Endothelial cell (in vitro differentiated cells): ENCODE data around the gene ALDH4A1. TPM values are rescaled to one million over a fixed set of nuclear protein-coding genes. Genes with fewer than 3 reads are reported as not detected.
"Not testable (repeated sequence)": the region's sequence is repeated elsewhere in the genome, so short reads cannot be mapped to it uniquely, and the experiment has no call there.

Source experiments
- DNase-seq: peaks from one replicate; pipeline ENCODE4 v3.0.0; 2021; ENCODE audit warnings: low spot score
- H3K27ac Mint-ChIP-seq: one replicate; pipeline ENCODE4 v1.8.0; 2021; ENCODE audit warnings: mixed read lengths, inconsistent platforms; ENCODE audit not compliant: unreplicated experiment
- H3K27me3 Mint-ChIP-seq: one replicate; pipeline ENCODE4 v1.8.0; 2021; ENCODE audit warnings: mild to moderate bottlenecking, moderate library complexity, mixed read lengths, inconsistent platforms; ENCODE audit not compliant: unreplicated experiment
- H3K36me3 Mint-ChIP-seq: one replicate; pipeline ENCODE4 v1.8.0; 2021; ENCODE audit warnings: mild to moderate bottlenecking, low read depth, mixed read lengths, inconsistent platforms; ENCODE audit not compliant: unreplicated experiment
- H3K4me1 Mint-ChIP-seq: one replicate; pipeline ENCODE4 v1.8.0; 2021; ENCODE audit warnings: mild to moderate bottlenecking, mixed read lengths, inconsistent platforms; ENCODE audit not compliant: unreplicated experiment
- H3K4me3 Mint-ChIP-seq: one replicate; pipeline ENCODE4 v1.8.0; 2021; ENCODE audit warnings: mild to moderate bottlenecking, mixed read lengths, inconsistent platforms; ENCODE audit not compliant: unreplicated experiment
- H3K9me3 Mint-ChIP-seq: one replicate; pipeline ENCODE4 v1.8.0; 2021; ENCODE audit warnings: mixed read lengths, inconsistent platforms; ENCODE audit not compliant: unreplicated experiment
- CTCF ChIP-seq: fragments of 200-600 bp; sonication (generic); IDR thresholded peaks from one replicate; pipeline ENCODE4 v1.5.0; 2021; ENCODE audit warnings: antibody characterized with exemption; ENCODE audit not compliant: unreplicated experiment
- total RNA-seq: library from RNA; stranded (reverse); fragmentation: NEBNext Ultra II Directional; extraction: Animal tissue kit (Norgen Biotek cat#: 25700); gene quantifications from one replicate; pipeline ENCODE4 v1.2.1, GENCODE V29; 2021; ENCODE audit not compliant: unreplicated experiment

The ALDH4A1 gene
- total RNA-seq, 1 donor from 2014 or later: 27.8 TPM

GRCh38 chr1:18840145-18840544 is 62.2 kb downstream of the ALDH4A1 start:
- H3K4me3 Mint-ChIP-seq: no peak overlapping the region
- H3K27me3 Mint-ChIP-seq: peaks cover 1% of the 10 kb centered on the region
- no peaks in the 10 kb centered on the region for H3K9me3 Mint-ChIP-seq
- no peak for DNase-seq
- no peaks in the 10 kb centered on the region for H3K36me3 Mint-ChIP-seq
- no peak for TF ChIP-seq CTCF
- peaks cover 5% of the 10 kb centered on the region for H3K4me1 Mint-ChIP-seq
- H3K27ac Mint-ChIP-seq: no peak overlapping the region

GRCh38 chr1:18836654-18837053 is 65.7 kb downstream of the ALDH4A1 start:
- no peak for TF ChIP-seq CTCF
- no peaks in the 10 kb centered on the region for H3K9me3 Mint-ChIP-seq
- H3K27me3 Mint-ChIP-seq: peaks cover 1% of the 10 kb centered on the region
- H3K4me1 Mint-ChIP-seq: peaks cover 5% of the 10 kb centered on the region
- H3K27ac Mint-ChIP-seq: no peak overlapping the region
- no peak for DNase-seq
- H3K36me3 Mint-ChIP-seq: no peaks in the 10 kb centered on the region
- no peak overlapping the region for H3K4me3 Mint-ChIP-seq

GRCh38 chr1:18832319-18832718 is 70.0 kb downstream of the ALDH4A1 start:
- not testable (repeated sequence) for H3K9me3 Mint-ChIP-seq, H3K27me3 Mint-ChIP-seq, H3K36me3 Mint-ChIP-seq, DNase-seq, H3K4me1 Mint-ChIP-seq, H3K27ac Mint-ChIP-seq, H3K4me3 Mint-ChIP-seq

GRCh38 chr1:18831656-18832055 is 70.7 kb downstream of the ALDH4A1 start:
- H3K4me1 Mint-ChIP-seq: no peaks in the 10 kb centered on the region
- no peak for TF ChIP-seq CTCF
- H3K4me3 Mint-ChIP-seq: no peak overlapping the region
- H3K36me3 Mint-ChIP-seq: peaks cover 8% of the 10 kb centered on the region
- peaks cover 4% of the 10 kb centered on the region for H3K27me3 Mint-ChIP-seq
- no peak for DNase-seq
- no peaks in the 10 kb centered on the region for H3K9me3 Mint-ChIP-seq
- no peak overlapping the region for H3K27ac Mint-ChIP-seq

GRCh38 chr1:18830596-18830995 is 71.8 kb downstream of the ALDH4A1 start:
- Mint-ChIP-seq H3K27ac (no peak overlapping the region), H3K4me3 (no peak overlapping the region), H3K36me3 (peaks cover 12% of the 10 kb centered on the region), H3K27me3 (peaks cover 4% of the 10 kb centered on the region), H3K9me3 (peaks cover 4% of the 10 kb centered on the region), H3K4me1 (no peaks in the 10 kb centered on the region)
- no peak for DNase-seq
- no peak for TF ChIP-seq CTCF

- Mint-ChIP-seq H3K4me3 (no peak overlapping the region), H3K27me3 (peaks cover 7% of the 10 kb centered on the region), H3K36me3 (peaks cover 13% of the 10 kb centered on the region), H3K27ac (no peak overlapping the region), H3K4me1 (no peaks in the 10 kb centered on the region), H3K9me3 (peaks cover 4% of the 10 kb centered on the region)
- no peak for DNase-seq
- no peak for TF ChIP-seq CTCF
These were observed 72.7 kb downstream of the ALDH4A1 start for GRCh38 chr1:18829671-18830070.
